Smooth muscle cell (in vitro differentiated cells): ENCODE data around the gene MTFR1L. TPM values are rescaled to one million over a fixed set of nuclear protein-coding genes. Genes with fewer than 3 reads are reported as not detected.

ENCODE experiments used
- DNase-seq: peaks from one replicate; lab custom pipeline; 2025; ENCODE audit not compliant: unreplicated experiment; lab: John Stamatoyannopoulos, UW
- H2AFZ ChIP-seq: fragments of 200-600 bp; sonication (generic); 2 replicates; pipeline ENCODE4 v1.6.0; 2016; ENCODE audit warnings: antibody characterized with exemption, low read depth, mild to moderate bottlenecking
- H3F3A ChIP-seq: fragments of 200-600 bp; sonication (generic); 2 replicates; pipeline ENCODE4 v1.6.0; 2017; ENCODE audit warnings: antibody characterized with exemption, low read depth
- H3K27ac ChIP-seq: fragments of 200-600 bp; sonication (generic); 2 replicates; pipeline ENCODE4 v1.5.1; 2016; ENCODE audit warnings: low read depth, mild to moderate bottlenecking
- H3K27me3 ChIP-seq: fragments of 200-600 bp; sonication (generic); 2 replicates; pipeline ENCODE4 v1.6.1; 2016; ENCODE audit warnings: low read depth, mild to moderate bottlenecking
- H3K36me3 ChIP-seq: fragments of 200-600 bp; sonication (generic); 2 replicates; pipeline ENCODE4 v1.5.1; 2016; ENCODE audit warnings: low read depth
- H3K4me1 ChIP-seq: fragments of 200-600 bp; sonication (generic); 2 replicates; pipeline ENCODE4 v1.5.1; 2016; ENCODE audit warnings: low read depth
- H3K4me2 ChIP-seq: fragments of 200-600 bp; sonication (generic); 2 replicates; pipeline ENCODE4 v1.6.0; 2016; ENCODE audit warnings: mild to moderate bottlenecking
- H3K4me3 ChIP-seq: fragments of 200-600 bp; sonication (generic); 2 replicates; pipeline ENCODE4 v1.5.1; 2016; ENCODE audit warnings: mild to moderate bottlenecking
- H3K79me2 ChIP-seq: fragments of 200-600 bp; sonication (generic); 2 replicates; pipeline ENCODE4 v1.6.0; 2016; ENCODE audit warnings: low read depth, mild to moderate bottlenecking
- H3K9ac ChIP-seq: fragments of 200-600 bp; sonication (generic); 2 replicates; pipeline ENCODE4 v1.6.0; 2016; ENCODE audit warnings: low read depth
- H3K9me3 ChIP-seq: fragments of 200-600 bp; sonication (generic); replicated peaks from 2 replicates; pipeline ENCODE4 v1.5.1; 2016; ENCODE audit warnings: low read depth
- H4K20me1 ChIP-seq: fragments of 200-600 bp; sonication (generic); 2 replicates; pipeline ENCODE4 v1.6.0; 2016; ENCODE audit warnings: low read depth
- WGBS: methylation state at CpG from one replicate; pipeline ENCODE4 v1.1.7; 2016; ENCODE audit warnings: low lambda C conversion rate; 5-methylcytosine and 5-hydroxymethylcytosine counted together
- polyA plus RNA-seq: library from polyadenylated mRNA; unstranded; fragments of >200 nt; fragmentation: Nextera tagmentation; extraction: Ambion mirVana; gene quantifications from 2 replicates; pipeline ENCODE4 v1.2.1, GENCODE V29; 2016
- total RNA-seq: library from RNA; depleted of rRNA; stranded (reverse); fragments of >200 nt; gene quantifications from 2 replicates; pipeline ENCODE4 v1.2.3, GENCODE V29; 2014
- TF ChIP-seq, protein P1 (sequence below): fragments of 200-600 bp; sonication (generic); IDR thresholded peaks from 2 replicates; pipeline ENCODE4 v1.5.1; 2017; ENCODE audit warnings: borderline replicate concordance, mild to moderate bottlenecking, antibody characterized with exemption; ENCODE audit not compliant: insufficient read depth, poor library complexity, severe bottlenecking

Gene MTFR1L
- total and polyA plus RNA-seq, 2 experiments from 2014 or later = 47.2 to 63.9 TPM

DNA sequence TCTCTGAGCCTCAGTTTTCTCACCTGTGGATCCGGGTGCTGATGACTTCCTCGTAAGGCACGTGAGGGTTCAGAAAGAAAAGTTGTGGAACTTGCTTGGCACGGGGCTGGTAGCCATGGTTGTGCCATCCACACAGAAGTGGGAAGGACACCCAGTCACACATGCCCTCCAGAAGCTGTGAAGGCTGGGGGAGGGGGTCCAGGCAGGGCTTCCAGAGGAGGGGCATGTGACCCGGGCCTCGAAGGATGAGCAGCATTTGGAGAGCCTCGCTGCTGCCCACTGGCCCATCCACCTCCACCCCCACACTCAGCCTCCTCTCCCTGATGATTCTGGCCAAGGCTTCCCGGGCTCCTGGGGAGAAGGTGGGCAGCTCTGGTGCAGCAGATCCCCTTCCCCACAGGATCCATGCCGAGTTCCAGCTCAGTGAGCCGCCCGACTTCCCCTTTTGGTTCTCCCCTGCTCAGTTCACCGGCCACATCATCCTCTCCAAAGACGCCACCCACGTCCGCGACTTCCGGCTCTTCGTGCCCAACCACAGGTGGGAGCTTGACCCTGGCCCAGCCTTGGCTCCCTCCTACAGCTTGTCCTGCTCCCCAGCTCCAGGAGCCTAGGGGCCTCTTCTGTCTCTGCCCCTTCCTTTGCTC, 10.3 kb upstream of the MTFR1L start:
- Histone ChIP-seq H2AFZ (no peak overlapping the region), H3K27me3 (no peaks in the 10 kb centered on the region), H3K27ac (no peak overlapping the region), H3K9ac (no peak overlapping the region), H4K20me1 (peaks cover 7% of the 10 kb centered on the region), H3K9me3 (no peaks in the 10 kb centered on the region), H3K79me2 (no peaks in the 10 kb centered on the region), H3K4me2 (no peak overlapping the region), H3K4me3 (no peak overlapping the region), H3F3A (no peaks in the 10 kb centered on the region), H3K4me1 (no peaks in the 10 kb centered on the region), H3K36me3 (no peaks in the 10 kb centered on the region)
- WGBS = 96% methylated on average over 18 of the region's 18 CpGs
- TF ChIP-seq, protein P1, sequence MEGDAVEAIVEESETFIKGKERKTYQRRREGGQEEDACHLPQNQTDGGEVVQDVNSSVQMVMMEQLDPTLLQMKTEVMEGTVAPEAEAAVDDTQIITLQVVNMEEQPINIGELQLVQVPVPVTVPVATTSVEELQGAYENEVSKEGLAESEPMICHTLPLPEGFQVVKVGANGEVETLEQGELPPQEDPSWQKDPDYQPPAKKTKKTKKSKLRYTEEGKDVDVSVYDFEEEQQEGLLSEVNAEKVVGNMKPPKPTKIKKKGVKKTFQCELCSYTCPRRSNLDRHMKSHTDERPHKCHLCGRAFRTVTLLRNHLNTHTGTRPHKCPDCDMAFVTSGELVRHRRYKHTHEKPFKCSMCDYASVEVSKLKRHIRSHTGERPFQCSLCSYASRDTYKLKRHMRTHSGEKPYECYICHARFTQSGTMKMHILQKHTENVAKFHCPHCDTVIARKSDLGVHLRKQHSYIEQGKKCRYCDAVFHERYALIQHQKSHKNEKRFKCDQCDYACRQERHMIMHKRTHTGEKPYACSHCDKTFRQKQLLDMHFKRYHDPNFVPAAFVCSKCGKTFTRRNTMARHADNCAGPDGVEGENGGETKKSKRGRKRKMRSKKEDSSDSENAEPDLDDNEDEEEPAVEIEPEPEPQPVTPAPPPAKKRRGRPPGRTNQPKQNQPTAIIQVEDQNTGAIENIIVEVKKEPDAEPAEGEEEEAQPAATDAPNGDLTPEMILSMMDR = no peak
- DNase-seq = no peak

DNA sequence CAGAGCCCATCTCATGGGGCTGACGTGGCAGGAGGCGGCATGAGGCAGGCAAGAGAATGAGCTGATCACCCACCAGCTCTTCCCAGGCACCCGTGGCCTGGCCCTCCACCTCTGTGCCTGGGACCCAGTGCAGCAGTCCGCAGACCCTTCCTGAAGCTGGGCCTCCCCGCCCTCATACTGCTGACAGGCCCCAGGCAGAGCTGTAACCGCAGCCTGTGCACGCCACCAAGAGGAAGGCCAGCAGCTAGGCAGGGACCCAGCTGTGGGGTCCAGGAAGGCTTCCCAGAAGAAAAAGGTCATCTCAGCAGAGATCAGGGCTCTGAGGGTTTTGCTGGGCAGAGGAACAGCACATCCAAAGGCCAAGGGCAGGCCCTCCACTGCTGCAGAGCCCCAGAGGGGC, 9.8 kb upstream of the MTFR1L start:
- no peaks in the 10 kb centered on the region for H3K27me3 ChIP-seq
- DNase-seq = no peak
- TF ChIP-seq, protein P1 = no peak
- H3K4me1 ChIP-seq = no peaks in the 10 kb centered on the region
- no peak overlapping the region for H3K27ac ChIP-seq
- H2AFZ ChIP-seq = no peak overlapping the region
- no peaks in the 10 kb centered on the region for H3F3A ChIP-seq
- H4K20me1 ChIP-seq = peaks cover 7% of the 10 kb centered on the region
- H3K79me2 ChIP-seq = no peaks in the 10 kb centered on the region
- H3K4me3 ChIP-seq = no peak overlapping the region
- WGBS = 95% methylated on average over 7 of the region's 7 CpGs
- H3K9ac ChIP-seq = no peak overlapping the region
- no peaks in the 10 kb centered on the region for H3K36me3 ChIP-seq
- H3K9me3 ChIP-seq = no peaks in the 10 kb centered on the region
- no peak overlapping the region for H3K4me2 ChIP-seq

DNA sequence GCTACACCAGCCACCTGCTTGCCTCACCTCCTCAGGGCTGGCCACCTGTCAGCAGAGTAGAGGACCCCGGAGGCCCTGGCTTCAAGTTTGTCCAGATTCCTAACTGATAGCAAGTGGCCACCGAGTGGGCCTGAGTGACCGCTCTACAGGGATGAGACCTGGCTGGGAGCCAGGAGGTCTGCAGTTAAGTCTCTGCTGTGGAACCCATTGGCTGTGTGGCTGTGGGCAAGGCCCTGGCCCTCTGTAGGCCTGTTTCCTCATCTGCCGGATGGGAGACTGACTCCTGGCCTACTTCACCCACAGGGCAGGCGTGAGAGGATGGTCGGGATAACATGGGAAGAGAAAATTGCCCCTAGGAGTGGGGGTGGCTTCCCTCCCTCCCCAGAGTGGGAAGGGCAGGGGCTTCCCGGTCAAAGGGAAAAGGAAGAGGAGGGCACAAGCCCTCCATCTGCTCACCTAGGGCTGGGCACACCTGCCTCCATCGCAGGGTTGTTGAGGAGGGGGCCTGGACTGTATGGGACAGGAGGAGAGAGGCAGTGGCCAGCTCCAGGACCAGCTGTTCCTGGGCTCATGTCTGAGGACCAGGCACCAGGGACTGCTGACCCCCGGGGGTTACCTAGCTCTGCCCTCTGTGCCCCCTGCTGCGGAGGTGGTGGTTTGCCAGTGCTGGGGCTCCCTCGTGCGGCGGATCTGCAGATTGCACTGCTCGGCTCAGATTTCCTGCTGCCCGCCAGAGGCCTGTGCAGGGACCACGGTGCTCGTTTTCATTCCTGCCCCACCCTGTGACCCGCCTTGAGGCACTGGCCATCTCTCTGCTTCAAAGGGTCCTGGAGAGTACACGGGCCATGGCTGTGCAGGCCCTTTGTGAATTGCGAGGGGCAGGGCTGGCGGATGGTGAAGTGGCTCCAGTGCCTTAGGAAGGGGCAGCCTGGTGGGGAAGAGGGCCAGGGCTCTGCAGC, 9.1 kb upstream of the MTFR1L start:
- 42% methylated on average over 20 of the region's 21 CpGs for WGBS

More for the DNA sequence above, 9.1 kb upstream of the MTFR1L start:
- Histone ChIP-seq H3K4me2 (no peak overlapping the region), H2AFZ (no peak overlapping the region), H4K20me1 (peaks cover 7% of the 10 kb centered on the region), H3K27me3 (no peaks in the 10 kb centered on the region), H3K36me3 (no peaks in the 10 kb centered on the region), H3K4me3 (no peak overlapping the region), H3K9me3 (no peaks in the 10 kb centered on the region), H3F3A (no peaks in the 10 kb centered on the region), H3K27ac (no peak overlapping the region), H3K4me1 (no peaks in the 10 kb centered on the region), H3K79me2 (no peaks in the 10 kb centered on the region), H3K9ac (no peak overlapping the region)
- DNase-seq = peak; percentile 25
- TF ChIP-seq, protein P1 = peak; percentile 91
